Measurements from ENCODE around the gene ZNHIT2.

The ZNHIT2 gene

GRCh38 chr11:65077451-65077850 is 40.0 kb downstream of the ZNHIT2 start:
- Histone ChIP-seq H3K36me3 (ENCODE audit: control insufficient read depth in 2 of 2, insufficient read depth in 2 of 2, low read length in 2 of 2) (no peaks in the 10 kb centered on the region), H3K27me3 (ENCODE audit: control insufficient read depth in 2 of 2, insufficient read depth in 2 of 2, low read length in 2 of 2) (no peaks in the 10 kb centered on the region), H3K9me3 (ENCODE audit: control insufficient read depth in 2 of 2, low read length in 2 of 2) (no peaks in the 10 kb centered on the region), H3K9ac (ENCODE audit: low read depth in 1 of 2, low read length in 2 of 2) (no peak overlapping the region), H3K4me1 (ENCODE audit: control insufficient read depth in 2 of 2, insufficient read depth in 2 of 2, low read length in 2 of 2) (peaks cover 3 to 6% of the 10 kb centered on the region in 2 donors), H3K27ac (ENCODE audit: low read depth in 2 of 2, low read length in 2 of 2) (no peak overlapping the region), H3K4me3 (ENCODE audit: low read length in 2 of 2) (no peak overlapping the region)

GRCh38 chr11:65072631-65072966 is 44.9 kb downstream of the ZNHIT2 start:
- Histone ChIP-seq H3K27me3 (ENCODE audit: control insufficient read depth in 2 of 2, insufficient read depth in 2 of 2, low read length in 2 of 2) (no peaks in the 10 kb centered on the region), H3K36me3 (ENCODE audit: control insufficient read depth in 2 of 2, insufficient read depth in 2 of 2, low read length in 2 of 2) (no peaks in the 10 kb centered on the region), H3K27ac (ENCODE audit: low read depth in 2 of 2, low read length in 2 of 2) (no peak overlapping the region), H3K4me3 (ENCODE audit: low read length in 2 of 2) (no peak overlapping the region), H3K9ac (ENCODE audit: low read depth in 1 of 2, low read length in 2 of 2) (no peak overlapping the region), H3K9me3 (ENCODE audit: control insufficient read depth in 2 of 2, low read length in 2 of 2) (no peaks in the 10 kb centered on the region), H3K4me1 (ENCODE audit: control insufficient read depth in 2 of 2, insufficient read depth in 2 of 2, low read length in 2 of 2) (no peaks in the 10 kb centered on the region)

GRCh38 chr11:65071907-65072630 is 45.4 kb downstream of the ZNHIT2 start:
- Histone ChIP-seq H3K4me1 (ENCODE audit: control insufficient read depth in 2 of 2, insufficient read depth in 2 of 2, low read length in 2 of 2) (no peaks in the 10 kb centered on the region), H3K9ac (ENCODE audit: low read depth in 1 of 2, low read length in 2 of 2) (no peak overlapping the region), H3K36me3 (ENCODE audit: control insufficient read depth in 2 of 2, insufficient read depth in 2 of 2, low read length in 2 of 2) (no peaks in the 10 kb centered on the region), H3K4me3 (ENCODE audit: low read length in 2 of 2) (no peak overlapping the region), H3K27me3 (ENCODE audit: control insufficient read depth in 2 of 2, insufficient read depth in 2 of 2, low read length in 2 of 2) (no peaks in the 10 kb centered on the region), H3K27ac (ENCODE audit: low read depth in 2 of 2, low read length in 2 of 2) (no peak overlapping the region), H3K9me3 (ENCODE audit: control insufficient read depth in 2 of 2, low read length in 2 of 2) (no peaks in the 10 kb centered on the region)

- Histone ChIP-seq H3K27ac (ENCODE audit: low read depth in 2 of 2, low read length in 2 of 2) (no peak overlapping the region), H3K9me3 (ENCODE audit: control insufficient read depth in 2 of 2, low read length in 2 of 2) (no peaks in the 10 kb centered on the region), H3K4me3 (ENCODE audit: low read length in 2 of 2) (no peak overlapping the region), H3K9ac (ENCODE audit: low read depth in 1 of 2, low read length in 2 of 2) (no peak overlapping the region), H3K36me3 (ENCODE audit: control insufficient read depth in 2 of 2, insufficient read depth in 2 of 2, low read length in 2 of 2) (no peaks in the 10 kb centered on the region), H3K4me1 (ENCODE audit: control insufficient read depth in 2 of 2, insufficient read depth in 2 of 2, low read length in 2 of 2) (no peaks in the 10 kb centered on the region), H3K27me3 (ENCODE audit: control insufficient read depth in 2 of 2, insufficient read depth in 2 of 2, low read length in 2 of 2) (no peaks in the 10 kb centered on the region)
Observed at GRCh38 chr11:65069217-65069616, 48.3 kb downstream of the ZNHIT2 start.

GRCh38 chr11:65067446-65067845 is 50.1 kb downstream of the ZNHIT2 start:
- Histone ChIP-seq H3K27me3 (ENCODE audit: control insufficient read depth in 2 of 2, insufficient read depth in 2 of 2, low read length in 2 of 2) (no peaks in the 10 kb centered on the region), H3K4me1 (ENCODE audit: control insufficient read depth in 2 of 2, insufficient read depth in 2 of 2, low read length in 2 of 2) (no peaks in the 10 kb centered on the region), H3K4me3 (ENCODE audit: low read length in 2 of 2) (no peak overlapping the region), H3K27ac (ENCODE audit: low read depth in 2 of 2, low read length in 2 of 2) (no peak overlapping the region), H3K9me3 (ENCODE audit: control insufficient read depth in 2 of 2, low read length in 2 of 2) (no peaks in the 10 kb centered on the region), H3K9ac (ENCODE audit: low read depth in 1 of 2, low read length in 2 of 2) (no peak overlapping the region), H3K36me3 (ENCODE audit: control insufficient read depth in 2 of 2, insufficient read depth in 2 of 2, low read length in 2 of 2) (no peaks in the 10 kb centered on the region)

- no peak overlapping the region for H3K4me3 ChIP-seq (ENCODE audit: low read length in 2 of 2)
- H3K9ac ChIP-seq (ENCODE audit: low read depth in 1 of 2, low read length in 2 of 2): no peak overlapping the region
Observed at GRCh38 chr11:65066805-65067291, 50.7 kb downstream of the ZNHIT2 start.

More at GRCh38 chr11:65066805-65067291, 50.7 kb downstream of the ZNHIT2 start:
- Histone ChIP-seq H3K9me3 (ENCODE audit: control insufficient read depth in 2 of 2, low read length in 2 of 2) (no peaks in the 10 kb centered on the region), H3K36me3 (ENCODE audit: control insufficient read depth in 2 of 2, insufficient read depth in 2 of 2, low read length in 2 of 2) (no peaks in the 10 kb centered on the region), H3K27me3 (ENCODE audit: control insufficient read depth in 2 of 2, insufficient read depth in 2 of 2, low read length in 2 of 2) (no peaks in the 10 kb centered on the region), H3K27ac (ENCODE audit: low read depth in 2 of 2, low read length in 2 of 2) (no peak overlapping the region), H3K4me1 (ENCODE audit: control insufficient read depth in 2 of 2, insufficient read depth in 2 of 2, low read length in 2 of 2) (no peaks in the 10 kb centered on the region)

Measured in mucosa of rectum (tissue), 2 donors.